UCSD-AML1 (cell line): ENCODE results near the gene NEMP2.
"Not testable (repeated sequence)": the region's sequence is repeated elsewhere in the genome, so short reads cannot be mapped to it uniquely, and the experiment has no call there.

Source experiments
- DNase-seq: peaks from one replicate; lab custom pipeline; 2025; ENCODE audit not compliant: unreplicated experiment; lab: John Stamatoyannopoulos, UW

The NEMP2 gene

DNA sequence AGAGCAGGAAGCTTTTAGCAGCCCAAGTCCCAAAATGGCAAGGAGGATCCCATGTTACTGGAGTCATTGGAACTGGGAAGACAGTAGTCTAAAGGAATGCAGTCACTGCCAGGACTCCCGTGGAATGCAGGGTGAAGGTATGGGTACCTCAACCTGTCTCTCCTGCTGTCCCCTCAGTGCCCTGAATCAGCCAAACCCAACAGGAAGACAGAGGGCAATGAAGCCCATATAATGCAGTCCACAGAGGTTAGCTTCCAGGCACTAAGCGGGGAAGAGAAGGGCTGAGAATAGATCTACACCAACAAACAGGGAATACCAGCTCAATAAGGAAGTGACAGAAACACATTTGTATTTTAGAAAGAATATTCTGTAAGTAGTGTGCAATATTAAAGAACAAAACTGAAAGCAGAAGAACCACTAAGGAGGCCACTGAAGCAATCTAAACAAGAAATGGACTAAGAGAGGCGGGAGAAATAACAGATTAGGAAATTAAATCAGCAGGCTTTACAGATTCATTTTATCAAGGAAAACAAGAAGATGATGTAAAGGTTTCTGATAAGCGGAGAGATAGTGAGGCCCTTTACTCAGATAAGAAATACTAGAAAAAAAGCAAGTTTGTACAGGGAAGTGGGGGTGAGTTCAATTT lies 8.3 kb downstream of the NEMP2 start:
- DNase-seq, result no peak

DNA sequence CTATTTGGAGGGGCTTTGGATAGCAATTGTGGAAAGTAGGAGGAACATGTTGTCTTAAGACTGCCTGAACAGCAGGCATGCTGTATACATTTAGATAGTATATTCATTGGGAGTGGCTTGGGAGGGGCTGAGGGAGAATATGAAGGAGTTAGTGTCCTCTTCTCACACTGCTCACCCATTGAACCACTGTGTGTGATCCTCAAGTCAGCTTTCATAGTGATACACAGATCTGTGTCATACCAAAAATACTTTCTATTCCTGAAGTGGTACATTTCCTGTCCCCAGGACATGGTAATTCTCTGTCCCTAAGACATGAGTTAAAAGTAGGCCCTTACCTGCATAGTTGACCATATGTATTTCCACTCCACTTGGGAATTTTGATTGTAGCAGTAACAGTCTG lies 9.6 kb downstream of the NEMP2 start:
- no peak for DNase-seq

DNA sequence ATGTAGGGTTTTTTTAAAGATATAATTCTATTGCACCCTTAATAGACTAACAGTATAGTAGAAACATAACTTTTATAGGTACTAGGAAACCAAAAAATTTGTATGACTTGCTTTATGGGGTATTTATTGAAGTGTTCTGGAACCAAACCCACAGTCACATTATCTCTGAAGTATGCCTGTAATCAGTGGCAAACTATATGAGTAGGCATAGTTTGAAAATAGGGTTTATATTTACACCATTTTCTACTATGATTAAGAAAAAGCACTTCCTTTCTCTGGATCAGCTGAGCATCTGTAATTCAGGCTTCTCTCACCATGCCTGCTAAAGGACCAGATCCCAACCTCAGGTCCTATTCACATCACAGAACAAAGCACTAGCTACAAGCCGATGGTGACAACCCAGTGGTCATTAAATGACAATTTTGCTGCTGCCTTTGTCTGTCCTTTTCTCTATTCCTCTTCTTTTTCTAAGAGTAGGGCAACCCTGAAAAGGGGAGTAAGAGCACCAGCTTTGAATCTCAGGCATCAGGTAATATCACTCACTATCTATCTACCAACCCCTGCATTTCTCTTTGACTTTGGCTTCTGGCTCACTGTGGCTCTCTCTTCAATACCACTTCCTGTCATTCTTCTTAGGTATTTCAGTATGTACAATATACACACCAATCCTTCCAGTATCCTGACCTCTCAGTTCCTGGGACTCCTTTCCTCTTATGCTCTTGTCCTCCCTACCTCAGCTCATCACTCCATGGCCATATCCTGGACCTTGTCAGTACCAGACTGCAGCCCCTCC lies 14.4 kb downstream of the NEMP2 start:
- DNase-seq, result no peak

DNA sequence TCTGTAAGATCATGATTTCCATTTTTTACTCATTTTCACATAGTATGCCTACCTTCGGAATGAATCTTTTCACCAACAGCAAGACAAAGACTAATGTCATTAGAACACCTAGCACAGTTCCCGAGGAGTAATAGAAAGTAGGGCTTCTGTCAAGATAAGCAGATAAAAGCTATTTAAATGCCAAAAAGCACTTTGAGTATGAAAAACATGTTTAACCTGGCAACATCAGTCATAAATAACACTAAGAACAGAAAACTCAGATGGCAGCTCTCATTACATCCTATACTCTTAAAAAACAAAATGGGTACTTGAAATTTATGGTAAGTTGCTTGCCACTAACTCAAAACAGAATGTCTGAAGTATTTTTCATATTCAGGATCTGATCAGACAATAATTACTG lies 17.1 kb downstream of the NEMP2 start:
- DNase-seq, result no peak

DNA sequence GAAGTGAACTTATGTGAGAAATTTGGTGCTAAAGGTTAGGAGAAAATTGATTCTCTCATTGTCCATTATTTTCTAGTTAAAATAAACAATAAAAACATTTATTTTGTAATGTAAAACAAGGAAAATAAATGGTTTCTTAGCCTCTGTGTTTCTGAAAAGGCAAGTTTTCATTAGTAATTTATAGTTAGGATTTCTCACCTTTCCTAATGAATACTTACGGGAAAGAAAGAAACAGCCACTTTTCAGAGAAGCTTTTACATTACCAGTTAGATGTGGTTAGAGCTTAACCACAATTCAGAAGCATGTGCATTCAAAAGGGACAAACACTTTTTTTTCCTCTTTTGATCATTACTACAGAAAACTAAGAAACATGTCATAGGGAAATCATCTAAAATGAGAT lies 18.8 kb downstream of the NEMP2 start:
- DNase-seq, result no peak

DNA sequence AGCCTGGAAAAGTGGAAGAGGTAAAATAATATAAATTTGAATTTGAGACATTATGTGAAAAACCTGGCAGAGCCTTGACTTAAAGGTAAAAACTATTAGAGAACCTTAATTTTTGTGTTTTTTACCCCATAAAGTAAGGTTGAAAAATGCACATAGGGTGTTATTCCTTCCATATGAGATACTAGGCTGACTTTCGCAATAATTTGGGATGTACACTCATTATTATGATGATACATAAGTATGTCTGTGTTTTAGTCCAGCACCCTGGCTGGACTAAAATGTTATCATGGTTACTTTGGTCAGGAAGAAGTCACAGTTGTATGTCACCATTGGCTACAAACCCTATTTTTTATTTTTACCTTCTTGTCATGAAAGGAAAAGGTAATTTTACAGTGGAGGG lies 19.8 kb downstream of the NEMP2 start:
- DNase-seq, result no peak

DNA sequence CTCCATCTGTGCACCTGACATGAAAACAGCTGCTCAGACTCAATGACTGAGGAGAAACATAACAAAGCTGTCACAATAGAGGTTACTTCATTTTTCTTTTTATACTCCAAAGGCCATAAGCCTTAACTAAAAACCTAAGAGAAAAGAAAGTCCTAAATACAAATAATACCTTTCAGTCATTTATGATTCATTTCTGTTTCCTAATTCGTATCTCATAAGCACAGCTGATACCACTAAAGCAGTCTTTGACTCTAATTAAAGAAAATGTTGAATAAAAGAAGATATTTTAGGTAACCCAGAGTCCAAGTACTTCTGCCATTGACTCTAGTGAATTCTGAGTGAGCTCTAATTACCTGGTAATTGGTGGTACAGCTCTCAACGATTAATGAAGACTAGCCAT lies 20.6 kb downstream of the NEMP2 start:
- DNase-seq, result no peak

DNA sequence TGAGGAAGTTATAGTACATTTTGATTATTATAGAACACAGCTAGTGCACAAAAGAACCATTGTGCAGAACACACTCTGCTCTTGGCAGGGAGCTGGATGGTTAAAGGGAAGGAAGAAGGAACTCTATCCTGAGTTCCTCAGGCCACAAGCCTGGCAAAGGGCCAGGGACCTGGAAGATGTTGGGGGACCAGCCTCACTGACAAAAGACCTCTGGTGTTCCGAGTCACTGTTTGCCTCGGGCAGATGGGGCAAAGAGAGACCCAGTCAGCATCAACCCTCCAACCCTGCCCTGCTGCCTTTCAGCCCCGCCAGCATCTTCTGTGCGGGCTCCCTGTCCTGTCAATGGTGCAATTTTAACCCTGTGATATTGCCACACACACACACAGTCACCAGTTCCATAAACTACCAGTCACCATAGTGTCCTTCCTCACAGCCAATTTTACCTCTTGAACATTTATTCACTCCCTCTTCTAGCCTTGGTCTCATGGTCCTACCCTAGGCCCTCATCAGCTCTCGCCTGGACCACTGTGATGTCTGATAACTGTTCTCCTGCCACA lies 21.9 kb downstream of the NEMP2 start:
- DNase-seq, result no peak

DNA sequence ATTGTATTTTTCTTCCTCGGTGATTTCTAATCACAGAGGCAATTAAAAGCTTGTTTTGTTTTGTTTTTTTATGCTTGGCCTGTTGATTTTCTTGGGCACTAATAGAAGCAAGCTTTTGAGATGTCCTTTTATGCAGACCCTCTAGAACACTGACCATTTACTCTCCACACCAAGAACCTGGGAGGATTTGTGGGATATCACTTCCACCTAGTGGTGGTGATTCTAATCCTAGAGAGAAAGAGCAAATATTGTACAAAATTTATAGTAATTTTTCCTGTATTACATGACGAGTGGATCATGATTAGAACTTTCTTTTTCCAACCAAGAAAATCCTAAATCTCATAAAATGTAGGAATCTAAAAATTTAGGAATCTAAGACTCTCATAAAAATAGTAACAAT lies 23.4 kb downstream of the NEMP2 start:
- DNase-seq, result no peak

DNA sequence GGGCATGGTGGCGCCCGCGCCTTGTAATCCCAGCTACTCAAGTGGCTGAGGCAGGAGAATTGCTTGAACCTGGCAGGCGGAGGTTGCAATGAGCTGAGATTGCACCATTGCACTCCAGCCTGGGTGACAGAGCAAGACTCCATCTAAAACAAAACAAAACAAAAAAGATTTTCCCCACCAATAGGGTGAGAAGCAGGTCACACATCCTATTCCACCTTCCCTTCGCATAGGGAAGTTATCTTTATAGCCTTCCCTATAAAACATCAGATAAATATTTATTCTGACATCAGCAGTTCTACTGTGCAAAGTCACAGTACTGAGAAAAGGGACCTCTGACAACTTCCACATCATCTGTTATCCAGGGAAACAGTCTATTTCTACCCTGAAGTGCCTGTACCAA lies 24.6 kb downstream of the NEMP2 start:
- not testable (repeated sequence) for DNase-seq

DNA sequence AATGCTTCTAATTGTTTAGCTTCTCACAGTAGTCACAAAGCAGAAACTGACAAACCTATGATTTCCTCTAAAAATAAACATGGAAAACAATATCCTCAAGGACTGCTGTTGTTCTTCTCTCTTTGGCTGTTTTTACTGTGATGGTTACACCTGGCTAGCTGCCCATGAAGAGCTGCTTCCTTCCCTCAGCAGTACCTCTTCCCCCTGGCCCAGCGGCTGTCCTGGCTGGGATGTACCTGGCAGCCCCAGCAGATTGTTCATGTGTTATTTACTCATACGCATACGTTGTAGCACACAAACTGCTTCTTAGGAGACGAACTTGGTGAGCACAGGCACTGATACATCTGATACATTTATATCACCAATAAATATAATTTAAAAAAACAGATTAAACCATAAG lies 27.4 kb downstream of the NEMP2 start:
- DNase-seq, result no peak

DNA sequence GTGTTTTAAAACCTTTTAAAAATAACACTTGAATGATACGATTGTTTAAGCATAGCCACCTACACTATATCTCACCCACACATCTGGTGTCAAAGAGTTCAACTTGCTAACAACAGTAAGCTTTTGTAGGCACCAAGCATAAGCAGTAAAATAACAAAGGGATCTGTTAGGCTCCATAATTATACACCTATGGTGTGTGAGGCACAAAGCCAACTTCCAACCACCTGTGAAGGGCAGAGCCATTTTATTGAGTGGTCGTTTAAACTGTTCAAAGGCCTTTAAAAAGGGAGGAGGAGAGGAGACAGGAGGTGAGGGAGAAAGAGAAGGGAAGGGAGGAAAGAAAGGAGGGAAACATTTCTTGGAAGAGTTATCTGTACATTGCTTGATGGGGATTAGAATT lies 27.9 kb downstream of the NEMP2 start:
- DNase-seq, result no peak

DNA sequence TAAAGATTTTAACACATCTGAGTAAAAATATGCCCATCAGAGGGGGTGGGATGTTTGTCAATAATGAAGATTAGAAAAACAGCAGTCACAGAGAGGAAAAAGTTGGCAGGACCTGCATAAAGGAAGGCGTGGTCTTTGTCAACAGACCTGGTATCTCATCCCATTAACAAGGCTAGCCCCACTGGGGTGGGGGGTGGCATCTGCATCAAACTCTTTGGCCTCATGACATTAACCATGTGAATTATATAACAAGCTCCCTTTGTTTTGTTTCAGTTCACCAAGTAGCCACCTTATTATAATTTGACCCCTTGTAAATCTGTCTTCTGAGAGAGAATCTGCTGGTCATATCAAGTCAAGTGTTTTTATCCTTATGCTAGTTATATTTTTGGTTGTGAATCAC lies 28.8 kb downstream of the NEMP2 start:
- DNase-seq, result no peak

DNA sequence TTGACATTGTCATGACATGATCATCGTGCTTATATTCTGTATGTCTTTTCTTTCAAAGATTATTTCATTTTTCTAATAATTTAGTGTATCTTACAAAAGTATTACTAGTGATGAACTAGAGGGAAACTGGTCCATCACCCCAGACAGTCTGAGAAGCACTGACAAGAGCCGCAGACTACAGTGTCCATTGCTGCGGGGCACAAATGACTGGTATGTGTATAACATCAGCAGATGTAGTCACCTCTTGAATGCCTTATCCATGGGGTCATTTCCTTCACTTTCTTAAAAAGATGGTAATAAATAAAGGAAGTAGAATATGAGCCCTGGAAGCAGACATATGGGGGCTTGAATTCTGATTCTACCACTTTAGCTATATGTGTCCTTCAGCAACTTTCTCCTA lies 29.6 kb downstream of the NEMP2 start:
- no peak for DNase-seq

DNA sequence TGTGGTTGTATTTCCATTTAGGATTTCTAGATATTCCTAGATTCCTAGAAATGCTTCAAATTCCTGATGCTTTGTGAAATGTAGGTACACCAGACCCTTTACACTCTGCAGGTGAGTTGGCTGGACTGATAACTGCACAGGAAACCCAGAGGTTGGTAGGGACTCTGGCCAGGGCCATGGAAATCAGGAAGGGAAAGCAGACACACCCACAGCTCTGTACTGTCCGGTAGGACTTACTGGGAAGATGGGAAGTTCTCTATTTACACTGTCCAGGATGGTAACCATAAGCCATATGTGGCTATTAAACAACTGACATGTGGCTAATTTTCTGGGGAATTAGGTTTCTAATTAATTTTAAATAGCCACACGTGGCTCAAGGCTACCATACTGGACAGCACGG lies 31.4 kb downstream of the NEMP2 start:
- DNase-seq, result no peak

DNA sequence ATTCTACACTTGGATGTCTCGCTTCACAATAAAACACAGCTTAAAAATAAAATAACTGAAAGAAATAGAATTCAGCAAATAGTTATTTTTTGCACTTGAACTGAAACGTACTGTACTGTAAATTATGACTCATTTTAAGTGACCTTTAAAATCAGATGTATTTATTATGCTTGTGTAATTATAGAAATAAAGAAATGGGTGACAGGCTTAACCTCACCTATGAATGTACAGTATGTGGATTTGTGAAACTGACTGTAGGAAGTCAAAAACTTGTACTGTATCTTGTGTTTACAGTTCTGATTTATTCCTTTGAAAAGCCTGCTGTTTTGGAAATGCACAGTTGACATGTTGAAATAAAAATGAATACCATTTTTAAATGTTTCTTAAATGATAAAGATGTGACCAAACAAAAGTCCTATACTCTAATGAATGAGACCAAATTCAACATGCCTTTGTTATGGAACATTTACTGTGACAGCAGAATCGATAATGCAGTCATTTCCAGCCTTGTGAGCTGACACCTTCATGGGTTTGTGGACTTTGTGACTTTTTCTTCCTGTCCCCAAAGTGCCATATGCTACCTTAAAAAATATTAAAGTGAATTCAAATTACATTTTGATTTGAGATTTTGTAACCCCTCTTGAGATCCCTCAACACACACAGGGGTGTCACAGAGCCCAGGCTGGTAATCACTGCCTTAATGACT lies 32.7 kb downstream of the NEMP2 start:
- no peak for DNase-seq

DNA sequence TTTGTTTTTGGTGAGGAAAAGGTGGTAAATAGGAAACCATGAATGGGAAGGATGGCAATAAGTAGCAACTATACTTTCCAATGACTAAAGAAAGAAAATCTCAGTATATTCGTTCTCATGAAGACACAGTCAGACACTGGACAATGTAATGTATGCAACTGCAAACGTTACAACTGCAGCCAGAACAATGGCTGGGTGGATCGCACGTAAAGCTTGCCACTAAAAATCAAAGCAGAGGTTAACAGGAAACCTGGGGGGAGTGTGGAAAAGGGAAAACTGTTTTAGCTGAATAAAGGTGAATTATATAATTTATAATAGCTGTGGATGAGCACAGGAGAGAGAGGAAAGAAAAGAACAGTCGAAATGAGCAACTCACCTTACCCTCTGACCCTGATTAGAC lies 33.3 kb downstream of the NEMP2 start:
- DNase-seq, result no peak

DNA sequence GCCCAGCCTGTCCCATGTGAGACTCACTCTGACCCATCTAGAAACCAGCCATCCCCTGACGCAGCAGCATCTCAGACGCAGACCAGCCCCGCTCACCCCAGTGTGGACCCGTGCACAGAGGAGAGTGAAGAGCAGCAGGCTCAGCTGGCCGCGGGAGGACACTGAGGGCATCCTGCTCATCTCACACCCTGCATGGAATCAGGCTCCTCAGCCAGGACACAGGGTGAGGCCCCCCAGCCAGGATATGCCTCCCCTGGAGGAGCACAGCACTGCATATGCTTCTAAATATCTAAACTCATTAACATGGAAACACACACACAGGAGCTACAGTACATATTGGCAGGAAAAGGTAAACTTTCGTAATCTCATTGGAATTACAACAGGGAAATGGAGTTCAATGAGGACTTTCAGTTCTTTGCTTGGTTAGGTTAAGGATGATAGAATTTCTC lies 34.4 kb downstream of the NEMP2 start:
- DNase-seq, result no peak

DNA sequence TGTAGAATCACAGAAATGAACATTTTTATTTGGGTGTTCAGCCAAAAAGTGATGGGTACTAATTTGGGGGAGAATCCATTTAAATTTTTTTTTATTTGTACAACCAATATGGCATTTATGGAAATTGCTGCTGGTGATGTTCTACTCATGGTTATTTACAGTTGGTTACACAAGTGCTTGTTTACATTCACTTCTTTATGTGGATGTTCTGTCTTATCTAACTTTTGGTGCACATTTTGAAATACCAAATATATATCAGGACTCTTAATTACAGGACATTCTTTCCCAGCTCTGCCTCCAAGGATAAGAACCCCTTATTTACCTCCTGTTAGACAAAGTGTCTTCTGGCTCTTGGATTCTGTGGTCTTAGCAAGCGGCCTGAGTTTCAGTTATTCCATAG lies 35.2 kb downstream of the NEMP2 start:
- no peak for DNase-seq

DNA sequence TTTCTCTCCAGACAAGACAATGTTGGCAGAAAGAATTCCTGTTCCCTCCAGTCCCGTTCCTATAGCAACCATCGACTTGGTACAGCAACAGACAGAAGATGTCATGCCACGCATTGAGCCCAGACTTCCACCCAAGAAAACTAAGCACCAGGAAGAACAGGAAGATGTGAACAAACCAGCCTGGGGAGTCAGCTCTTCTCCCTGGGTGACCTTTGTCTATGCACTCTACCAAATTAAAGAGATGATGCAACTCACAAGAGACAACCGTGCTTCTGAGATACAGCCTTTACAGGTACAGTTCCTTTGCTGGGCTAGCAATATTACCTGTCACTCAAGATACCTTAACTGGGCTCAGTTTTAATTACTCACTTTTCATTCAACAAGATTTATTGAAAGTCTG lies 37.1 kb downstream of the NEMP2 start:
- no peak for DNase-seq

DNA sequence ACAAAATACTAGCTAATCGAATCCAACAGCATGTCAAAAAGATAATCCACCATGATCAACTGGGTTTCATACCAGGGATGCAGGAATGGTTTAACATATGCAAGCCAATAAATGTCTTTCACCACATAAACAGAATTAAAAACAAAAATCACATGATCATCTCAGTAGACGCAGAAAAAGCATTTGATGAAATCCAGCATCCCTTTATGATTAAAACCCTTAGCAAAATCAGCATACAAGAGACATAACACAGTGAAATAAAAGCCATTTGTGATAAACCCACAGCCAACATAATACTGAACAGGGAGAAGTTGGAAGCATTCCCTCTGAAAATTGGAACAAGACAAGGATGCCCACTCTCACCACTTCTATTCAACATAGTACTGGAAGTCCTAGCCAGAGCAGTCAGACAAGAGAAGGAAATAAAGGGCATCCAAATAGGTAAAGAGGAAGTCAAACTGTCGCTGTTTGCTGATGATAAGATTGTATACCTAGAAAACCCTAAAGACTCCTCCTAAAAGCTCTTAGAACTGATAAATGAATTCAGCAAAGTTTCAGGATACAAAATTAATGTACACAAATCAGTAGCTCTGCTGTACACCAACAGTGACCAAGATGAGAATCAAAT lies 39.8 kb downstream of the NEMP2 start:
- not testable (repeated sequence) for DNase-seq
